ENCODE results near the gene CMIP.
A peak's percentile ranks its signal among the peaks of the same experiment; 100 is the strongest.

CMIP gene

GRCh38 chr16:81629896-81630634 is 185.5 kb downstream of the CMIP start:
- DNase-seq = no peak

GRCh38 chr16:81630635-81631031 is 186.0 kb downstream of the CMIP start:
- no peak for DNase-seq

GRCh38 chr16:81632392-81633146 is 188.0 kb downstream of the CMIP start:
- peak; percentile 79 for DNase-seq

- no peak for DNase-seq
Observed at GRCh38 chr16:81633147-81633619, 188.6 kb downstream of the CMIP start.

- no peak for DNase-seq
Observed at GRCh38 chr16:81633680-81634379, 189.2 kb downstream of the CMIP start.

- DNase-seq = no peak
Observed at GRCh38 chr16:81634380-81635062, 189.9 kb downstream of the CMIP start.

GRCh38 chr16:81635063-81635937 is 190.7 kb downstream of the CMIP start:
- no peak for DNase-seq

GRCh38 chr16:81636298-81636993 is 191.8 kb downstream of the CMIP start:
- no peak for DNase-seq

GRCh38 chr16:81637336-81638235 is 193.0 kb downstream of the CMIP start:
- no peak for DNase-seq

- DNase-seq = no peak
Observed at GRCh38 chr16:81638286-81638945, 193.8 kb downstream of the CMIP start.

- DNase-seq = no peak
Observed at GRCh38 chr16:81639348-81639747, 194.7 kb downstream of the CMIP start.

- DNase-seq = no peak
Observed at GRCh38 chr16:81639931-81640680, 195.5 kb downstream of the CMIP start.

- no peak for DNase-seq
Observed at GRCh38 chr16:81640681-81641070, 196.1 kb downstream of the CMIP start.

GRCh38 chr16:81641395-81642106 is 196.9 kb downstream of the CMIP start:
- DNase-seq = no peak

GRCh38 chr16:81642107-81642436 is 197.5 kb downstream of the CMIP start:
- DNase-seq = no peak

GRCh38 chr16:81642943-81643342 is 198.3 kb downstream of the CMIP start:
- no peak for DNase-seq

- DNase-seq = no peak
Observed at GRCh38 chr16:81645266-81645694, 200.7 kb downstream of the CMIP start.

GRCh38 chr16:81645925-81646324 is 201.3 kb downstream of the CMIP start:
- no peak for DNase-seq
